HG03066 (cell line): ENCODE results near the gene DAAM1.

ENCODE experiments used
- ATAC-seq: cut with Tn5 transposase; IDR thresholded peaks from one replicate; pipeline ENCODE4 v1.9.1; 2021; ENCODE audit warnings: low read depth; ENCODE audit not compliant: unreplicated experiment

Gene DAAM1

DNA sequence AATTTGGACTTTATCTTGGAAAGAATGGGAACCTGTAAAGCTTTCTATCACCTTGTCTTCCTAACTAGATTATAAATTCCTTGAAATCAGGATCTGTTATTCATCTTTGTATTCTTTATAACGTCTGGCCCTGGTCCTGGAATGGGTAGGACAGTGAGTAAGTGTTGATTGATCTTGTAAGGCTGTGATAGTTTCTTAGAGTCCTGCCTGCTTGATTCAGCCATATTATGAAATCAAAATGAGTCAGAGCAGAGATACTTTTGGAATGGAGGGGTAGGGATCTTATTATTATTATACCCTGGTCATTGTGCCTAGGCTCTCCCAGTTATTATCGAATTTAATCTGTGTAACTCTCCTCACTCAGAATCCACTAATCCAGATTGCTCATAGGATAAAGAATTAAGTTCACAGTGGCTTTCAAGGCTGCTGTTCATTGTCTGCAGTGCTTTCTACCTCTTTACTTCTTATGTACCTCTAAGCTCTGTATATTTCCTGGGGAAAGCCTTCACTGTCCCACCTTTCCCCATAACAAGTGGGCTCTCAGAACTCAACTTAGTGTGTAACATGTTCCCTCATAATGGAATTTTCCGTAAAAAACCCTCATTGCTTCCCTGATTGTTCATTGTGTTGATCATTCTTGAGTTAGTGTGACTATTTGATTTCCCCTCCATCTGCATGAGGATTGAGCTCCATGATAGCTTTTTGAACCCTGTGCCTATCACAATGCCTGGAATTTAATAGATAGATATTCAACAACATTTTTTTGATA is 93.3 kb downstream of the DAAM1 start:
- no peak for ATAC-seq

DNA sequence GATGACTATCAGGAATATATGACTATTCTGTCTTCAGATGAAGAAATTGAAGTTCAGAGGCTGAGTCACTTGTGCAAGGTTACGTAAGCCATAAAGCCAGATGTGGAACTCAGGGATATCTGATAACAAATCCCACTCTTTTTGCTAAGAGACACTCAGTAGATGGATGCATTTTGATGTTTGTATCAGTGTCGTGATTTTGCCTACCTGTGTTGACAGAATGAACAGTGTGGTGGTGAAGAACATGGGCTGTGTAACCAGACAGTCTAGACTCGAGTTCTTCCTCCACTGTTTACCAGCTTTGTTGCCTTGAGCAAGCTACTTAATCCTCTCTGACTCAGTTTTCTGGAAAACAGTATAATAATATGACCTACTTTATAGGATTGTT is 93.9 kb downstream of the DAAM1 start:
- no peak for ATAC-seq

DNA sequence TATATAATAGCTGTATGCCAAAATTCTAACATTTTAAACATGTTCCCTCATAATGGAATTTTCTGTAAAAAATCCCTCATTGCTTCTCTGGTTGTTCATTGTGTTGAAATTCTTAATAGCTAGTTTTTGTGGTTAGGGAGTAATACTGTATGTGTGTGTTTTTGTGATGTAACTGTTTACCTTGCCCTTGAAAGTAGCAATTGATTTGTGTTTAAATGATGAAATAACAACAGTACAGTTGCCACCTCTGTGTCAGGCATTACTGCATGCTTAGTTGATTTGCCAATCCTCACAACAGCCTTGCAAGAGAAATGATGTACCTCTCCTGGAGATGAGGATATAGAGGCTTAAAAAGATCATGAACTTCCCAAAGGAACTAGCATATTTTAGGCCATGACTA is 94.9 kb downstream of the DAAM1 start:
- no peak for ATAC-seq

DNA sequence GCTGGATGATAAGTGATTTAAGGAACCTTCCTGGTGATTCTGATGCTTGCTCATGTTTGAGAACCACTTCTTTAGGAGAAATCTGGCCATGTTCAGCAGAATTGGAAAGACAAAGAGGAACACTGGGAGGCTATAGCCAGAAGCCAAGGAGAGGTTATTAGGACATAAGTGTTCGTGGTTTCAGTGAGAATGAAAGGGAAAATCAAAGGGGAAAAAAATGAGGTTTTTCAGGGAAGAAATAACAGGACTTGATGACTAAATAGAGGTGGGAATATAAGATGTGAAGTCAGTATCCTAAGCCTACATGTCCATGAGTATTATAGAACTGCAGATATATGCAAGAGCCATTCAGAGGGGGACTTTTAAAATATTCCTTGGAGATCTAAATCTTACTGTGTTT is 95.6 kb downstream of the DAAM1 start:
- ATAC-seq: no peak

DNA sequence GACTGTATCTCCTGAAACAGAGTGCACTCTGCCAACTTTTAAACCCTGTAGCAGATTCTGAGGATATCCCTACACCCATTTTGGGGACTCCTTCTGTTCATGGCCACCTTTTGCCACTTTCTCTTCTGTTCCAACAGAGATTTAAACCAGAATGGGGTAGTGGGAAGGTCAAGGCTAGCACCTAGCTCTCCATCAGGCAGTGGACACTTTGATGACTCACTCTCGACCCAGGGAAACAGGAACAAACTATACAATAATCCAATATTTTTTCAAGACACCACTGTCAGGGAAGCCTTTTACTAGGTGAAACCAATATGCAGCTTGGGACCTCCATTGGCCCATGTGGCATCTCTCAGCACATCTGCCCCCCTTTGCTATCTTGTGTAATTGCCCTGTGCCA is 103.6 kb downstream of the DAAM1 start:
- no peak for ATAC-seq

DNA sequence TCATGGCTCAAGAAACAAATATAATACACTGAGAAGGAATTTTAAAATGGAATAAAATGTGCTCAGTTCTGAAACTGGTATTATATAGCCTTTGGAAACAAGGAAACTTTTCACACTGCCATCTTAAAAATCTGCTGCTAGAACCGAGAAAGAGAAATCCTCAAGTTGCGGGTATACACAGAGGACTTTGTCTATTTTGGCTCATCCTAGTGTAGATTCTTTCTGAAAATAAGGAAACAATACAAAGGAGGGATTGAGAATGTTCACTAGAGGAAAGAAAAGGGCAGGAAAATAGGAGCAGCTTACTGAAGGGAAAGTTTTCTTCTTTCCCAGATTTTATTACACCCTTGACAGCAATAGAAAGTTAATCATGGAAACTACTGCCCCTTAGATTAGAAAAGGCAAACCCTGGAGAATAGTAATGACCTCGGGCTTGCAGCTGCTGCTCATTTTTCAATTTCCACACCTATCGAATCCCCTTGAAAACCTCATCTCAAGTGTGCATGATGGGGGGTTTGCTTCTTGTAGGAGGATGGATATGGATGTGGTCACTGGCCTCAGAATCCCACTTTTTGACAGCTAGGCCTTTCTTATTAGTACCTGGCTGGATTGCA is 104.6 kb downstream of the DAAM1 start:
- no peak for ATAC-seq

DNA sequence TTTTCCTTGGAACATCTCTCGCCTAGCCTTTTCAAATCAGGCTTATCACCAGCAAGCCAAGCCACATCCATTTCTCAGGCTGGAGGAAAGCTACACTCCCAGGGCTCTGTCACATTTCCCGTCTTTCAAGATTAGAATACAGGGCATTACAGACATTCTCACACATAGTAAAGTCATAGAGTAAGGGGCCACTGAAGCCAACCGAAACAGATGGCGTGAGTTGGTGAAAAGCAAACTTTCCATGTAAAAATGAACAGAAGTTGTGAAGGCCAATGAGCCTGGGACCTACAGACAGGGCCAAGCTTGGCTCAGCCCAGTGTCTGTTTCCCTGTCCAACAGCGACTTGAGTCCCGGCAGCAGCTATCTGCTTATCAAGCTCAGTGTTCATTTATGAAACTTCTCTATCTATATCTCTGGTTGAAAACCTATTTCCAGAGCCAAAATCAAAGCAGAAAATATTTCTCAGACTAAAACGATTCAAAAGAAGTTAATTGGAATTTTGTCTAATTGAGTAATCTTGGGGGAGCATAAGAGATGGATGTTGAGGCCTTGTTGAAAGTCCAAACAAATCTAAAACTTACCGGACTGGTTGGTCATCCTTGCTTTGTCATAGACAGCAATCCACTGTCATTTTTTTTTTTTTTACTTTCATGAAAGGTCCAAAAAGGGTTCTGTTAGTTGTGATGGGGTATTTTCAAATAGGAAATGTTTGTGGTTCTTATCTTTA is 105.6 kb downstream of the DAAM1 start:
- ATAC-seq: no peak

DNA sequence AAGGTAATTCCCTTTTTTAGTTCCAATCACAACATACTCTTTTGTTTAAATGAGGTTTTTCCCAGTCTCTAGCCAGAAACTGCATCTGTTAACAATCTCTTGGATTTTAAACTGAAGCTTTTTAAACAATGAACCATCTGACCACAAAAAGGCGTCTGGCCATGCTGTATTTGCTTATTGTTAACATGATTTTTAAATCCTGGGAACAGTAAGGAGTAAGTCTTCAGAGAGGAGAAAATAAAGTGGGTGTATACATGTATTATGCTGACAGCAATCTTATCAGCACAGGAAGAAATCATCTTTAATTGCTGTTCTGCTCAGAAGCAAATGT is 106.2 kb downstream of the DAAM1 start:
- ATAC-seq: no peak

DNA sequence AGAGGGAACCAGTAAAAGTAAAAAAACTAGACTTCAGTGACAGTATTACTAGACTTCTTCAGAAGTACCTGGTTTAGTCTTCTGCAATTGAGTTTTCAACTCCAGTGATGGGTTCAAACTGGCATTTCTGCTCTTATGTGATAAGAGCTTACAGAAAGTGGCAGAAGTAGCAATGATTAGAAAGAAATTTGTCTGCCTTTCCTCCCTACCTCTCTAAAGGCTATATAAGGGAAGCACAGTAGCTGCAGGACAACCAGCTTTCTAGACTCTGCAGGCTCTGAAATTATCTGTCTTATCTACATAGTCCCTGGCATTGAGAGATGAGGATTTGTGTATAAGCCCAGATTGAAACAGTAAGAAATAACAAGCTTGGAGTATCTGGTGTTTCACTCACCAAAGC is 107.5 kb downstream of the DAAM1 start:
- no peak for ATAC-seq

DNA sequence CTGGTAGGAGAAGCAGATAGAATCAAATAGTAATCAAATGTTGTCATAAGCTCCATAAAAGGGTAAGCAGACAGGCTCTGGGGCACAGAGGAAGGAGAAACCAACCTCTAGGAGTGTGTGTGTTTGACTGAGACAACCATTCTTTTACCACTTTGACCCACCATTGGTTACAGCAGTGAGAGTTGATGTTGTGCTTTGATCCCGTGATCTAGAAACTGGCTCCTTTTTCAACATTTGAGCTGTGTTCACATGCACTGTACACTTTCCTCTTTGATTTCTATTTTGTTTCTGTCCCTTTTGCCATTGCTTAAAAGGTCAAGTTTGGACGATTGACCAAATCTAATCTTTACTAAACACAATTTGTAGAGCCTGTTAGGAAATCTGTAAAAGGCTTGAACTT is 108.0 kb downstream of the DAAM1 start:
- ATAC-seq: no peak

DNA sequence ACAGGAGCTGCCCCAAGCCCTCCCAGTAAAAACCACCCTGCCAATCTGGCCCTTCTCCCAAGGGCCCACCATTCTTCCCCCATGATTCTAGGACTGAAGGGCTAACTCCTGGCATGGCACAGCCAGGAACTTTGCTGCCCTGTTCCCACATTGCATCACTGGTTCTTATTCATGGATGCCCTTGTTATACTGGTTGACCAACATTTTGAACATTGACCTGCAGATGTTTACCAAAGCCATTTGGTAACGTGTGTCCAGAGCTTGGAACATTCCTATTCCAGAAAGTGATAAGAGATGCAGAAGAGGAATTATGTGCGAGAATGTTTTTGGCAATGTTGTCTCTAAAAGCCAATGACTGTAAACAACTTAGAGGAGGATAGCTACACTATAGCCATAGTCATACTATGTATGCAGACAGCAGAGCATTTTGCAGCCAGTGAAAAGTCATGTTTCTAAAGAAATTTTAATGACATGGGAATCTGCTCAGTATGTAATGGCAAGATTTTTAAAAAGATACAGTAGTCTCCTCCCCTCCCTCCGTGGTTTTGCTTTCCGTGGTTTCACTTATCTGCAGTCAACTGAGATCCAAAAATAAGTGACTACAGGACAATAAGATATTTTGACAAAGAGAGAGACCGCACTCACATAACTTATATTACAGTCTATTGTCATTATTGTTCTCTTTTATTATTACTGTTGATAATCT is 108.8 kb downstream of the DAAM1 start:
- ATAC-seq: no peak

DNA sequence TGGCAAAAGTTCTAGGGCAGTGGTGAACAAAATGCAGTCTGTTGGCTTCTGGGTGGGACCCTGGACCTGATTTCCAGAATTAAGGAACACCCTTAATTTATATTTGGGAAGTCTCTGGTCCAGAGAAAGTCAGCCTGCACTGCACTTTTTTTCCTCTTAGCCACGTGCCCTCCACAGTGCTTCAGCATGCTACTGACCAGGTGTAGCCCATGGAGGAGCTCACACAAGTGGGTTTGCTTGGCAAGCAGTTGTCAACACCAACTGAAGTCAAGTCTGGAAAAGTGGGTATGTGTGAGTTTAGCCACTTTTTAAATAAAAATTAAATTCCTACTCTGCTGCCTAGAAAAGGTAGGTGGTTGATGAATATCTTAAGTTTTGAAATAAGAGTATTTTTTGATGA is 111.3 kb downstream of the DAAM1 start:
- ATAC-seq: no peak

DNA sequence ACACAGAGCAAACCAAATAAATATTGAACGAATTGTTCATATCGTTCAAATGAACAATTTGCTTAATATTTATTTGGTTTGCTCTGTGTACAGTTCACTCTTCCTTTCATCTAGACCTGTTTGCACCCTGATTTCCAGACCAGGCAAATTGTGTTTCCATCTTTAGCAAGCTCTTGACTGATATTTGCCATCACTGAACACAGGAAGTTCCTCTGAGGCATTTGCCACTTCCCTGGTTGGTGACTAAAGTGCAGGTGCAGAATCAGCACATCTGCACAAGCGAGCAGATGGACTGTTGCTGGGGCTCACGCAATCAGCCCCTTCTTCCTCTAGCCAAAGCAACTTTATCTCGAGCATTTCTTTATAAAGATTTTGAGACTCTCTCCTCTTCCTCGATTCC is 112.9 kb downstream of the DAAM1 start:
- ATAC-seq: peak; percentile 88

DNA sequence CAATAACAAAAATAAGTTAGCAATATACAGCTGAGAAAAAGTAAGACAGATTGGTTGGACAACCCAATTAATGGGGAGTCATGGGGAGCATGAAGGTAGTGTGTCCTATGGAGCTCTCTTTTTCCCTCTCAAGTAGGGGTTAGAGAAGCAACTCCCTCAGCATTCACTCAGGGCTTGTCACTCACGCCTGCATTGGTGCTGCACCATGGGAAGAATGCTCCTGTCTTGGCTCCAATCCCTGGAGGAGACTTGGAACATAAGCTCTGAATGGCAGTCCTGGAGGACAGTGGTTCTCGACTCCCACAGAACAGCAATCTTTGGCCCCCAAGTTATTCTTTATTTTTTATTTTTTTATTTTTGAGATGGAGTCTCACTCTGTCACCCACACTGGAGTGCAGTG is 113.8 kb downstream of the DAAM1 start:
- no peak for ATAC-seq

DNA sequence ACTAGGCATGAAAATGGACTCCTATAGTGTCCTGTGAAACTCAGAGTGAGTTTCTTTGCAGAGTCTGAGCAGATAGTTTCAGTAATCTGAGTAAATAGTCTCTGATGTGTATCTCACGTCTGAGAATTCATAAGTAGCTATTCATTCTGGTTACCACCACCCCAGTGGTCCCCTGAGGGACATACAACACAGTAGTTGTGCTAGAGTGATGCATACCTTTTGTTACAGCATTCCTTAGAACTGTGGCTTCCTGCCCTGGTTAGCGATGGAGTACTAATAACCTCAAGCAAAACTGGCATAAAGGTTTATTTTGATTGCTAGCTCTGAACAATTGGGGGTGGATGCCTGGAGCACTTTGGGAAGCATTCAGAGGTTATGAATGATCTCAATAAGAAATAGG is 114.7 kb downstream of the DAAM1 start:
- ATAC-seq: no peak

DNA sequence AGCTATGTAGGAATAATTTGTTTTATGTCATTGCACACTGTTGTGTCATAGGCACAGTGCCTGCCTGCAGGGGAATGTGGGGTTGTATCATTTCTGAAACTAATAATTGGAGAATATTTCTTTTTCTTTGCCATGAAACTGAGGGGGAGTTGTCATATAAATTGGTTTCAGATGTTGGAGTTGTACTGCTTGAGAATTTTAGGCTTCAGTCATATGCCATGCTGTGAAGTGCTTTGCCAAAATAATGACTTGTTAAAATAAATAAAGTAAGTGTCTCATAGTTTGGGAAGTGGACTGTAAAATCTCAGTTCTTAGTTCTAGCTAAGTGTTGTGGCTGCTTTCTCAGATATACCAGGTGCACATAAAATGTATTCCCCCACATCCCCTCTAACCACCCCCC is 116.8 kb downstream of the DAAM1 start:
- no peak for ATAC-seq

DNA sequence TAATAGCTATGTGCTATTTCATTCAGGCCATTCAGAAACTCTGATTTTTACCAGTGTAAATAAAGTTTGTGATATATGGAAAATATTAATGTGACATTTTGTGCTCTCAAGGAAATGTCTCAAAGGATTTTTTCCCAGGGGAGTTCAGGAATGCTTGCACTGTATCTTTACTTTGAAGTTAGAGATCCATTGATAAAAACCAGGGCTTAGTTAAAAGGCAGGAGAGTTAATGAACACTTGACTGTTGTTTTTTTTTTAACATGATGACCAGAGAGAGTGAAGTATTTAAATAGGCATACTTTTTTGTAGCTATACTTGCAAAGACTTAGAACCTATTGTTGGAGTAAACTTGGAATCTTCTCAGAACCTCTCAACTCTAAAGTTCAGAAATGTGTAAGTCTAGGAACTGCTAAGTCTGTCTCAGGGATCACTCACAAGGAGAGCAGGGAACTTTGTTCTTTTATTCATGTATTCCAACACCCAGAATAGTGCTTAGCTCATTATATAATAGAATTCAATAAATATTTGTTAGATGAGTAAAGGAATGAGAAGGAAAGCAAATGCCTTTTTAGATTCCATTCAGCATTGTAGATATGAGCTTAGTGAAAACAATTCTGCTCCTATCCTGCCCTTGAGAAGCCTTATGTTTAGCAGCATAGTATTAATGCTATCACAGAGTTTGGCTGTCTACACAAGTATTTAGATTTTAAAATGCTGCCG is 117.5 kb downstream of the DAAM1 start:
- no peak for ATAC-seq

DNA sequence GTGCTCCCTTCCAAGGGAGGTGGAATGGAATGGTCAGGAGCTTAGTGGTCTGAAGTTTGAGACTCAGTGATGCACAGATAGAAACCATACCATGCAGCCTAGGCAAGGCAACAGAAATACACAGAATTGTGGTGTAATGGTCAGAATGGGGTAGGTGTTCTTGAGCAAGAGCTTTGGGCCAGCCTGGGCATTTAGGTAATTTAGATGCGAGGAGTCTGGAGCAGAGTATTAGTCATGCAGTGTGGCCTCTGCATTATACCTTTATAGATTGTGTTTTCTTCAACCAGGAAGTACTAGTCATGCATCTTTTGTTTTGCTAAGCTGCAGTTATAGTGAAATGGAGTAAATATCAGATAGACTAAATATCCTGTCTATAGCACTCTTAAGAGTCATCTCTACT is 118.3 kb downstream of the DAAM1 start:
- ATAC-seq: no peak

DNA sequence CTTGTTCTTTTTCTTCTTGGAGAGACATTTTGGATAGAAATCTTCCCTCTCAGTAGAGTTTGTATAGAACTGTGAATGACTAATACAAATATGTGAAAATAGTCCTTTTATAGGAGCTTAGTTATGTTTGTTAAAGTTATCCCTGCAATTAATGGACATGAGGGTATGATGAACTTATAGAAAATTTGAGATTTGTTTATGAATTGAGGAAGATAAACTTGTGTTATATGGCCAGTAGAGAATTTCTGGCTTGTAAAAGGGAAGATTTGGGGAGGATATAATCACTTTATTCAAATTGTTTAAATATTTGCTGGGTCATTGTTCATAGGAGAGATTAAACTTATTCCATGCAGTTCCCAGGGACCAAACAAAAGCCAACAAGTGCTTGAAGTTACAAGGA is 119.6 kb downstream of the DAAM1 start:
- ATAC-seq: no peak

DNA sequence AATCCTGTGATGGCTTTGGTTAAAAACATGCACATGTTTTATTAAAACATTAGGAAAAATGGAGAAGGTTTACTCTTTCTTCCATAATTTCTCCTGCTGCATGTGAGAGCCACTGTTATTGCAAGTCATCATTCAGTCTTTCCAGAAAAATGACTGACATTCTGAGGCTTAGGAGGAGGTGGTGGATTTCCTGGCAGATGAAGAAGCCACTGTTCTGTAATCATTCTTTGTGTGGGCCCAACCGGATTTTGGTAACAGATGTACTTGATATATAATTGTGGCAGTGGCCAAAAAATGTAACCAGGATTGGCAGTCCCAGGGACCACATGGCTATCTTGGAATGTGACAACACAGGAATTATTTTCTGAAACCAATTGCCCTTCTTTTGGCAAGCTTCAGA is 120.2 kb downstream of the DAAM1 start:
- ATAC-seq: no peak
